Measurements from ENCODE around the gene BLVRA.

Gene BLVRA

GRCh38 chr7:43750016-43750887 lies 8.2 kb upstream of the BLVRA start:
- DNase-seq, result no peak

- DNase-seq, result no peak
Observed at GRCh38 chr7:43752411-43752810, 6.1 kb upstream of the BLVRA start.

- DNase-seq, result no peak
Observed at GRCh38 chr7:43753271-43753810, 5.1 kb upstream of the BLVRA start.

GRCh38 chr7:43753843-43754242 lies 4.6 kb upstream of the BLVRA start:
- no peak for DNase-seq

GRCh38 chr7:43754596-43754995 lies 3.9 kb upstream of the BLVRA start:
- no peak for DNase-seq

GRCh38 chr7:43756368-43757072 lies 2.0 kb upstream of the BLVRA start:
- DNase-seq, result no peak

- no peak for DNase-seq
Observed at GRCh38 chr7:43757073-43757720, 1.3 kb upstream of the BLVRA start.

GRCh38 chr7:43758822-43759683 lies 573 bp downstream of the BLVRA start:
- peak; percentile 72 for DNase-seq

- DNase-seq, result no peak
Observed at GRCh38 chr7:43760861-43761260, 2.4 kb downstream of the BLVRA start.

GRCh38 chr7:43761382-43761781 lies 2.9 kb downstream of the BLVRA start:
- no peak for DNase-seq

GRCh38 chr7:43761938-43762692 lies 3.6 kb downstream of the BLVRA start:
- DNase-seq, result no peak

GRCh38 chr7:43763183-43763582 lies 4.7 kb downstream of the BLVRA start:
- no peak for DNase-seq

GRCh38 chr7:43764039-43764761 lies 5.7 kb downstream of the BLVRA start:
- no peak for DNase-seq

- no peak for DNase-seq
Observed at GRCh38 chr7:43764807-43765491, 6.5 kb downstream of the BLVRA start.

- no peak for DNase-seq
Observed at GRCh38 chr7:43766564-43766963, 8.1 kb downstream of the BLVRA start.

- DNase-seq, result no peak
Observed at GRCh38 chr7:43767311-43767710, 8.8 kb downstream of the BLVRA start.

- DNase-seq, result no peak
Observed at GRCh38 chr7:43768201-43768886, 9.9 kb downstream of the BLVRA start.

GRCh38 chr7:43768887-43769272 lies 10.4 kb downstream of the BLVRA start:
- DNase-seq, result peak; percentile 22

GRCh38 chr7:43769281-43769680 lies 10.8 kb downstream of the BLVRA start:
- peak; percentile 12 for DNase-seq

All from islet precursor cell (in vitro differentiated cells).